GM19035 (cell line): Measurements from ENCODE around the gene CFAP161.

Experiments
- ATAC-seq: cut with Tn5 transposase; IDR thresholded peaks from one replicate; pipeline ENCODE4 v1.9.1; 2021; ENCODE audit not compliant: unreplicated experiment

Gene CFAP161

GRCh38 chr15:81133782-81134461, at the start of gene CFAP161:
TSS of gene CFAP161 (plus strand) at chr15:81134270. CDS start at chr15:81134330, 60 bp downstream.
- ATAC-seq = no peak

- ATAC-seq = no peak
These were observed 49.4 kb upstream of the CFAP161 start for GRCh38 chr15:81084716-81085115.

GRCh38 chr15:81085213-81085612, 48.9 kb upstream of the CFAP161 start:
- ATAC-seq = no peak

- no peak for ATAC-seq
These were observed 48.2 kb upstream of the CFAP161 start for GRCh38 chr15:81085898-81086297.

- no peak for ATAC-seq
These were observed 47.0 kb upstream of the CFAP161 start for GRCh38 chr15:81087066-81087465.

- no peak for ATAC-seq
These were observed 46.4 kb upstream of the CFAP161 start for GRCh38 chr15:81087694-81088093.

- no peak for ATAC-seq
These were observed 45.5 kb upstream of the CFAP161 start for GRCh38 chr15:81088470-81089013.

GRCh38 chr15:81091889-81092558, 42.0 kb upstream of the CFAP161 start:
- no peak for ATAC-seq

GRCh38 chr15:81092559-81092902, 41.5 kb upstream of the CFAP161 start:
- ATAC-seq = no peak

- no peak for ATAC-seq
These were observed 40.1 kb upstream of the CFAP161 start for GRCh38 chr15:81093961-81094360.

GRCh38 chr15:81095690-81096365, 38.2 kb upstream of the CFAP161 start:
- no peak for ATAC-seq

- ATAC-seq = no peak
These were observed 37.7 kb upstream of the CFAP161 start for GRCh38 chr15:81096398-81096797.

- no peak for ATAC-seq
These were observed 36.8 kb upstream of the CFAP161 start for GRCh38 chr15:81097116-81097889.

- no peak for ATAC-seq
These were observed 36.2 kb upstream of the CFAP161 start for GRCh38 chr15:81097890-81098280.

- ATAC-seq = no peak
These were observed 35.7 kb upstream of the CFAP161 start for GRCh38 chr15:81098349-81098748.

- ATAC-seq = no peak
These were observed 35.0 kb upstream of the CFAP161 start for GRCh38 chr15:81098861-81099651.

- no peak for ATAC-seq
These were observed 31.9 kb upstream of the CFAP161 start for GRCh38 chr15:81101894-81102815.

- no peak for ATAC-seq
These were observed 30.2 kb upstream of the CFAP161 start for GRCh38 chr15:81103857-81104256.

- ATAC-seq = no peak
These were observed 28.5 kb upstream of the CFAP161 start for GRCh38 chr15:81105545-81105944.
